ENCODE results near the gene RPP14.

DNA sequence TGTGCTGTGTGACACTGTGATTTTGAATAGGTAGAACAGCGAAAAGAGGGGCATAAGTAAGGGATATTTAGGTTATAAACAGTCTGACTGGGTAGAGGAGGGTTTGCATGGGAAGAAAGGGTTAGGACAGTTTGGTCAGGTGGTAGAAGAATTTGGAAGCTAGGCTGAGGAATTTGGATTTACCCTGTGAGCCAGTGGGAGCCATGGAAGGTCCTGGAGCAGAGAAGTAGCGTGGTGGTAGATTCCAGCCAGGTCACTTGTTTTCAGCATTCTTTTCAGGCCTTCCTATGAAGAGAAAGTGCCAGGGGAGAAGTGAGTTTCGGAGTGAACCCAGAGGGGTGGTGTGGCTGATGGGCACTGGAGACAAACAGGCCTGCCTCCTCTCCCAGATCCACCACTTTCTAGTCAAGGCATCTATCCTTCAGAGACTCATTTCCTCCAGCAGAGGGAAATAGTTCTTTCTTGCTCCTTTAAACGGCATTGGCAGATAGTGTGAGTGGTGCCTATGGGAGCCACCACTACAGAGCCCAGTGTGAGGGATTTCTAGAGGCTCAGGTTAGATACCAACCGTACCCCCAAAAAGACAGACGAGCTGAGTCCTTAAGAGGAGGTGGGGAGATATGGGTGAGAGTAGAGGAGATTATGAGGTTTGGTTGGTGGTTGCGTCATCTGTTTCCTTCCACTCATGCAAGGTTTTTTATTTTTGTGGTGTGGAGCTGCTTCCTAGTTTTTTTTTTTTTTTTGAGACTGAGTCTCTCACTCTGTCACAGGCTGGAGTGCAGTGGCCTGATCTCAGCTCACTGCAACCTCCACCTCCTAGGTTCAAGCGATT, 47.9 kb downstream of the RPP14 start:
- TF ChIP-seq POLR2AphosphoS5 (IDR thresholded peaks at IDR 0.05) (no peak), POLR2A (IDR thresholded peaks at IDR 0.05) (no peak)
- TF ChIP-seq, protein P1, sequence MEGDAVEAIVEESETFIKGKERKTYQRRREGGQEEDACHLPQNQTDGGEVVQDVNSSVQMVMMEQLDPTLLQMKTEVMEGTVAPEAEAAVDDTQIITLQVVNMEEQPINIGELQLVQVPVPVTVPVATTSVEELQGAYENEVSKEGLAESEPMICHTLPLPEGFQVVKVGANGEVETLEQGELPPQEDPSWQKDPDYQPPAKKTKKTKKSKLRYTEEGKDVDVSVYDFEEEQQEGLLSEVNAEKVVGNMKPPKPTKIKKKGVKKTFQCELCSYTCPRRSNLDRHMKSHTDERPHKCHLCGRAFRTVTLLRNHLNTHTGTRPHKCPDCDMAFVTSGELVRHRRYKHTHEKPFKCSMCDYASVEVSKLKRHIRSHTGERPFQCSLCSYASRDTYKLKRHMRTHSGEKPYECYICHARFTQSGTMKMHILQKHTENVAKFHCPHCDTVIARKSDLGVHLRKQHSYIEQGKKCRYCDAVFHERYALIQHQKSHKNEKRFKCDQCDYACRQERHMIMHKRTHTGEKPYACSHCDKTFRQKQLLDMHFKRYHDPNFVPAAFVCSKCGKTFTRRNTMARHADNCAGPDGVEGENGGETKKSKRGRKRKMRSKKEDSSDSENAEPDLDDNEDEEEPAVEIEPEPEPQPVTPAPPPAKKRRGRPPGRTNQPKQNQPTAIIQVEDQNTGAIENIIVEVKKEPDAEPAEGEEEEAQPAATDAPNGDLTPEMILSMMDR (IDR thresholded peaks at IDR 0.05), result no peak
